GM18873 (cell line): ENCODE data around the gene RAP1GAP.

ENCODE experiments used
- ATAC-seq: cut with Tn5 transposase; IDR thresholded peaks from one replicate; pipeline ENCODE4 v1.9.1; 2021; ENCODE audit warnings: mild to moderate bottlenecking, moderate library complexity, moderate number of reproducible peaks; ENCODE audit not compliant: unreplicated experiment, low FRiP score

RAP1GAP gene

GRCh38 chr1:21663248-21663950, 5.8 kb downstream of the RAP1GAP start:
- ATAC-seq = no peak

DNA sequence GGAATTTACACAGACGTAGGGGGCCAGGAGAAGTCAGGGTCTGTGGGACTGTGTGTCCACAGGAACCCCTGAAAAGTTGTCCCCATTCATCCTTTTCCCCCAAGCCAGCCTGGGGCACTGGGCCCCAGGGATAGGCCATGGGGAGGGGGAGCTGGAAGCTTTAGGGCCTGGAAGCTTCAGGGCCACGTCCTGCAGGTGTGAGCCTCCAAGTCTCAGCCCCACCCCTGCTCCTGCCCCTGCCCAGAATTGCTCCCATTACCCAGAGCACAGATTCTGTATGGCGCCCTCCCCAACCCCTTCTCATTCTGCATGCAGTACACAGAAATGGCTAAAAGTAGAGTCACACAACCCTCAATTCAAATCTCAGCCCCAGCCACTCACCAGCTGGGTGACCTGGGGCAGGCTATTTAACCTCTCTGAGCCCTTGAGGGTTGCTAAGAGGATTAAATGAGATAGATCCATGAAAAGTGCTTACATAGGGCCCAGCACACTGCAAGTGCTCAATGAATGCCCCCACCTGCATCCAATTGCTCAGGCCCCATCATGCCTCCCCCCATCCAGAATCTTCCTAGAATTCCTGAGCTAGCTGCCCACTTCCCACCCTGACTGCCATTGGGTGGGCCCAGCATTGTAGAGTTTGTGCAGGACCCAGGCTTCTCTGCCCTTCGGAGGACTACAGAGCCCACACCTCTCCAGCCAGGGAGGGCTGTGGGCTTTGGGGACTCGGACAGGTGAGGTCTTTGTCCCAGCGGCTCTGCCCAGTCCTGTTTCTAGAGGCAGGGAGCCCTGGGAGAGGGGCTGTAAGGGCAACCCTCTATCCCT, 6.5 kb downstream of the RAP1GAP start:
- no peak for ATAC-seq

GRCh38 chr1:21661886-21662285, 7.3 kb downstream of the RAP1GAP start:
- no peak for ATAC-seq

DNA sequence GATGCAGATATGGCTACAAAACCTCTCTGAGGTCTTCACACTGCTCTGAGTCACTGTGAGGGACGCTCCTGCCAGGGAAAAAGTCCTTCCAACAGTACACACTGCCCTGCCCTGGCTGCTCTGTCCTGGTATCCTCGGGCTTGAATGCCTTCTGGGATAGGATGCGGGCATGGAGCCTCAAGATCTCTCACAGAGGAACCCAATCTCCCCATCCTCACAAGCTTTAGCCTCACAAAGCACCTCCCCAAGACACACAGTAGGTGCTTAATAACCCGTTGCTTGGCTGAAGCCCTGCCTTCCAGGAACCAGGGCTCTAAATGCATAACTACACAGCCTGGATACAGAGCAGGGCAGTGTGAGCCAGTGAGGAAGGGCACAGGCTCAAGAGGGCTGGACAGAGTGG, 9.2 kb downstream of the RAP1GAP start:
- no peak for ATAC-seq

GRCh38 chr1:21659099-21659923, 9.8 kb downstream of the RAP1GAP start:
- ATAC-seq = no peak

DNA sequence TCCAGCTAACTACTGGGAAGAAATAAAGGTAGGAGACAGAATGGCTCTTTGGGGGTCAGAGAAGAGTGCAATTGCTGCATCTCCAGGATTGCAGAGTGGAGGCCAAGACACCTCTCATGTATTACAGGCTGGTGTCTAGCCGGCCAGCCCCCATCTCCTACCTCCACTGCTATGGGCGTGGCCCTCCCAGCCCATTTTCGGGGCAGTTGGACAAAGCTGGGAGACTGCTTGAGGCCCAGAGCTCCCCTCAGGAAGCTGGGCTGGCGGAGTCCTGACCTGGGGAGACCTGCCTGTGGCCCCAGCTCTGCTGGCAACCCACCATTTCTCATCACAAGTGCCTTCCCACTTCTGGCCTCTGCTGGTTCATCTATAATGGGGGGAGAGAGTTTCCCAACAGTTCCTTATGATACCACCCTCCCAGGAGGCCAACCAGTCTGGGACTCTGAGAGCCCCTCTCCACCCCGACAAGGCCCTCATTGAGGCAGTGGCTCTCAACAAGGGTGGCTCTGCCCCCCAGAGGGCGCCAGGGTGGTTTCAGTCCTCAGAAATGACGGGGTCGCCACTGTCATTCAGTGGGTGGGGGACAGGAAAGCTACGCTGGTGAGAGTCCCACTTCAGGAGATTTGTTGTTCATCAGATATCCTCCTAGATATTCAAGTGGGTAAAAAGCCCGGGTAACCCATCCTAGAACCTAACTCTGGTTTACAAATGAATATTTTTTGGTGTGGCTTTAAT, 11.5 kb downstream of the RAP1GAP start:
- no peak for ATAC-seq

GRCh38 chr1:21655748-21656147, 13.4 kb downstream of the RAP1GAP start:
- ATAC-seq = no peak

DNA sequence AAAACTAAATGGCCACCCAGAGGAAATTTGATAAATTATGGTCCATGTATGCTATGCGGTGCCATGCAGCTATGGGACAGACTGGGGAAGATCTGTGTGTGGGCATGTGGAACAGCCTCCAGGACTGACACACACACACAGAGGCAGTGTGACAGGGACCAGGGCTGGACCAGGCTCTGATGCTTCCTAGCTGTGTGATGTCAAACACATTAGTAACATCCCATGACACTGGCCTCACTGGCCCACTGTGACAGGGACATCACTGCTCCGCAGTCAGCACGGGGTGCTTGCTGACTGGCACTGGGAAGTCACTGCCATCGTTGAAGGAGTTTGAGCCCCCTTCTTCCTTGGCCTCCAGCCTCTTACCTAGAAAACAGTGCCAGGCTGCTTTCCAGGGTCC, 13.9 kb downstream of the RAP1GAP start:
- ATAC-seq = no peak

- no peak for ATAC-seq
Measured at GRCh38 chr1:21654209-21654608, 14.9 kb downstream of the RAP1GAP start.

- no peak for ATAC-seq
Measured at GRCh38 chr1:21653744-21654100, 15.4 kb downstream of the RAP1GAP start.

- ATAC-seq = no peak
Measured at GRCh38 chr1:21652937-21653743, 16.0 kb downstream of the RAP1GAP start.

GRCh38 chr1:21652101-21652936, 16.8 kb downstream of the RAP1GAP start:
- no peak for ATAC-seq

DNA sequence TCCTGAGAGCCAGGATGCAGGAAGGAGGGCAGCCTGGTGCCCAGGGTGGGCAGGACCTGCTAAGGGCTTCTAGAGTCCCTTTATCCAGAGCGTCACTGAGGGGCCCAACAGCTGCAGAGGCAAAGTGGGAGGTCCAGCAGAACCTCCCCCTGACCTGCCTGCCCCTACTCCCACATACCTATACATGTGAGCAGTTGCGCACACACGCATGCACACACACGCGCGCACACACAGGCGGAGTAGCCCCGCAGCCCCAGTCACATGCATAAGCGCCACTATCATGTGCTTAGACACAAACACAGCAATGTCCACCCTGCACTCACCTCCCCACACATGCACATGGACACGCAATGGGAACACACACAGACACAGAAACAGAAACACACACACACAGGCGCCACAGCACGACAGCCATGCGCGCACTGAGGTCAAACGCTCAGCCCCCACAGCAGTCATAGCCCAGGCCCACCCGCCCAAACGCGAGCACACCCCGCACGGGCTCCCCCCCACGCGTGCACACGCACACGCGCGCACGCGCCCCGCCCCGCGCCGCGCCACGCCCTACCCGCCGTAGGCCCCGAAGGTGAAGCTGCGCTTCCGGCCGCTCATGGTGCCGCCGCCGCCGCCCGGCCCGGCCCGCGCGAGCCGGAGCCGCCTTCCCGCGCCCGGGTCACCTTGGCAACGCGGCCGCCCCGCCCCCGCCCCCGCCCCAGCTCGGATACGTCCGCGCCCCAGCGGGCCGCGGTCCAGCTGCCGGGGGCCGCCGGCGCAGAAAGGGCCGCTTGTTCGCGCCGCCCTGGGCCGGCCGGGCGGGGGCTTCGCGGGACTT, 17.7 kb downstream of the RAP1GAP start:
- no peak for ATAC-seq

DNA sequence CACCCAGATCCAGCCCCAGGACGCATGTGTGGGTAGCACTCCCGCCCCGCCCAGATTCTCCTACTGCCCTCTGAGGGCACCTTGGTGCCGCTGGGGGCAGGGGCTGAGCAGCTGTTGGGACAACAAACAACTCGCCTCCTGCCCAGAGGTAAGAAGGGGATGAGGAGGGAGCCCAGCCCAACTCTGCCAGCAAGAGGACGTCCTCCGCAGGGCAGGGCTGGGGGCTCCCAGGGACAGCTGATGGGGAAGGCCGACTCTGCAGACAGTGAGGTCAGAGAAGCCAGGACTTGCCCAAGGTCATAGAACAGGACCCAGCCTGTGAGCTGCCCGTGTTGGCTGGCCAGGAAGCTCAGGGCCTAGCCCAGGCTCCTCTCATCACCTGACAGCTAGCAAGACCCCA, 18.8 kb downstream of the RAP1GAP start:
- ATAC-seq = no peak

GRCh38 chr1:21649315-21649714, 19.8 kb downstream of the RAP1GAP start:
- no peak for ATAC-seq

GRCh38 chr1:21648791-21649190, 20.4 kb downstream of the RAP1GAP start:
- no peak for ATAC-seq

DNA sequence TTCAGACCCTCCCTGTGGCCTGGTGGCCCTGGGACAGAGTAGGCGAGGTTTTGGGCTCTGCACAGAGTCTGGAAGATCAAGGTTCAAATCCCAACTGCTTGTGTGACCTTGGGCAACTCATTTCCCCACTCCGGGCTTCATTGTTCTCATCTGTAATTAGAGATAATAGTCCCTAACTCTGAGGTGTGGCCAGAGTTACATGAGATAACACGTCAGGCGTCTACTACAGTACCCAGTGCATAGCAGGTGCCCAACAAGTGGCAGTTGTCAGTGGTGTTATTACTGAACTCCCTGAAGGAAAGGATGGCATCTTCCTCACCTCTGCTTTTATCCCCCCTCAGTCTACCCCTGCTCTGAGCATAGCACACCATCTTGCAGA, 20.8 kb downstream of the RAP1GAP start:
- no peak for ATAC-seq
